SK-N-SH treated with all-trans-retinoic acid at 6 μM for 48 hours (cell line): ENCODE results near the gene ALG9.

Experiments
- PPARA ChIP-seq: fragments of 250-450 bp; sonication (Bioruptor Pico); IDR thresholded peaks from 2 replicates; pipeline ENCODE4 v1.5.0; 2020; ENCODE audit warnings: mild to moderate bottlenecking, borderline replicate concordance
- ZNF565 ChIP-seq: fragments of 450-650 bp; formaldehyde crosslinking; conservative IDR thresholded peaks from 2 replicates; pipeline ENCODE4 v1.5.0; 2020; ENCODE audit warnings: low read depth, mild to moderate bottlenecking, moderate library complexity

DNA sequence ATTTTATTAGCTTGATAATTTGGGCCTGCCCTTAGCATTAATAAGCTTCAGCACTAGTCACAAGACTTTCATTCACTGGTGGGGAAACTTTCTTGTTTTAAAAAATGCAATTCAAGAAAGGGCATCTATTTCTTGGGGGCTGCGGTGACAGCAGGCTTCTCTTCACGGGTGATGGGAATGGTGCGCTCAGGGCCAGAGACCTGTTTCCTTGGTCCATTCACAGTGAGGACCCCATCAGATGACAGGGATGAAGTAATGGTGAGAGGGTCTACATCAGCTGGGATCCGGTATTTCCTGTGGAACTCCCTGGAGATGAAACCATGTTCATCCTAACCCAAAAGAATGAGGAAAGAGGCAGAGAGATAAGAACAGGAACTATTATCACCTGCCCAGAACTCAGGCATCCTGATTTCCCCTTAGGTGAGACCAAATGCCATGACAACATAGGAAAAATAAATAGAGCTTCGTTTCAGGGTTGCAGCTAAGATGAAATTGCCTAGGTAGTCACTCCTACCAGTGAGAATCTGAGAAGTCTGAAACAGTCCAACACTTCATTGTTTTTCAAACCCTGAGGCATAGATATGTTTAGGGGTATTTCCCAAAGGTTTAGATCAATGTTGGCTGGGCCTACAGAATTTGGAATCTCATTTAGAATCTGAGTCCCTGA, 37.4 kb upstream of the ALG9 start:
- TF ChIP-seq ZNF565 (CRISPR knock-in tag) (no peak), PPARA (CRISPR knock-in tag) (no peak)
